ENCODE results near the gene TOP2B.

The TOP2B gene

GRCh38 chr3:25664812-25665314, at the start of gene TOP2B:
Gene TOP2B (minus strand): TSS chr3:25664907. CDS start chr3:25664297, 610 bp downstream.
- peak; percentile 100 for DNase-seq (ENCODE audit: low spot score)

DNA sequence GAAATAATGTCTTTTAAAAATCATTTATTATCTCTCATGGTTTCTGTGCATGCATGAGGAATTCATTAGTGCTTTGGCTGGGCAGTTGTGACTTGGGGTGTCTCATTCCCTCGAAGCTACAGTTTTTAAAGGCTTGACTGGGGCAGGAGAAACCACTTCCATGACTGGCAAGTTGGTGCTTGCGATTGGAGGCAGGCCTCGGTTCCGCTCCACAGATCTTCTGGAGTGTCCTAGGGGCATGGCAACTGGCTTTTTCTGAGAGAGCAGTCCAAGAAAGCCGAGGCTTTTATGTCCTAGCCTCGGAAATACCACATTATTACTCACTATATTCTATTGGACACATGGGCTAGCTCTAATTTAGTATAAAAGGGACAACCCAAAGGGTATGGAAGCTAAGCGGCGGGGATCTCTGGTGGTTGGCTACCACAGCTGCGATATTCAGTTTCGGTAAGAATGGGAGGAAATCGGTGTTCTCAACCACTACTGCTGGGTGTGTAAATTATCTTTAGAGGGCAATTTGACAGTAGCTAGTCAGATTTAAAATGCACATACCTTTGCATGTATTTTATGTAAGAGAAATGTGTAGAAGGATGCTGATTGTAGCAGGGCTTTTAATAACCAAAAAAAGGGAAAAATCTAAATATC, 48.8 kb upstream of the TOP2B start:
- DNase-seq (ENCODE audit: low spot score), result no peak

GRCh38 chr3:25711090-25711489, 46.4 kb upstream of the TOP2B start:
- DNase-seq (ENCODE audit: low spot score), result no peak

- no peak for DNase-seq (ENCODE audit: low spot score)
Observed at GRCh38 chr3:25708036-25708435, 43.3 kb upstream of the TOP2B start.

- DNase-seq (ENCODE audit: low spot score), result no peak
Observed at GRCh38 chr3:25707268-25707926, 42.7 kb upstream of the TOP2B start.

- no peak for DNase-seq (ENCODE audit: low spot score)
Observed at GRCh38 chr3:25706213-25706612, 41.5 kb upstream of the TOP2B start.

GRCh38 chr3:25697553-25697952, 32.8 kb upstream of the TOP2B start:
- DNase-seq (ENCODE audit: low spot score), result no peak

- no peak for DNase-seq (ENCODE audit: low spot score)
Observed at GRCh38 chr3:25695731-25696420, 31.2 kb upstream of the TOP2B start.

DNA sequence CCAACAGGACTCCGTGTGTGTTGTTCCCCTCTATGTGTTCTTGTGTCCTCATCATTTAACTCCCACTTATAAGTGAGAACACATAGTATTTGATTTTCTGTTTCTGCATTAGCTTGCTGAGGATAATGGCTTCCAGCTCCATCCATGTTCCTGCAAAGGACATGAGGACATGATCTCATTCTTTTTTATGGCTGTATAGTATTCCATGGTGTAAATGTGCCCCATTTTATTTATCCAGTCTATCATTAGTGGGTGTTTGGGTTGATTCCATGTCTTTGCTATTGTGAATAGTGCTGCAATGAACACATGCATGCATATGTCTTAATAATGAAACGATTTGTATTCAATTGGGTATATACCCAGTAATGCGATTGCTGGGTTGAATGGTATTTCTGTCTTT, 28.5 kb upstream of the TOP2B start:
- DNase-seq (ENCODE audit: low spot score), result no peak

DNA sequence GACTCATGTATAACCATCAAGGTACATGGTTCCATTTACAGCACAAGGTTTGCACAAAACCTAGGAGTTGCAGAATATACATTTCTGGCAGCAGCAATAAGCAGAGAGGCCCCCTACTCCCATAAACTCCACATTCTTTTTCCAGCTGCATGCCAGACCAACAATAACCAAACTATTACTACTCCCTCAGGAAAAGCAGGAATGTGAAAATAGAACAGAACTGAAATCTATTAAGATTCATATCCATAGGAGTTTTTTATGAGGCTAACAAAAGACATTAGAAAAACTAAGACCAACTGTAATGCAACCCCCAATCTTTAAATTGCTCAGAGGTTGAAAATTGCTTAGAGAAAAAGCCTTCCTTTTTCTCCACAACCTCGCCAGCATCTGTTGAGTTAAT, 27.6 kb upstream of the TOP2B start:
- DNase-seq (ENCODE audit: low spot score), result no peak

DNA sequence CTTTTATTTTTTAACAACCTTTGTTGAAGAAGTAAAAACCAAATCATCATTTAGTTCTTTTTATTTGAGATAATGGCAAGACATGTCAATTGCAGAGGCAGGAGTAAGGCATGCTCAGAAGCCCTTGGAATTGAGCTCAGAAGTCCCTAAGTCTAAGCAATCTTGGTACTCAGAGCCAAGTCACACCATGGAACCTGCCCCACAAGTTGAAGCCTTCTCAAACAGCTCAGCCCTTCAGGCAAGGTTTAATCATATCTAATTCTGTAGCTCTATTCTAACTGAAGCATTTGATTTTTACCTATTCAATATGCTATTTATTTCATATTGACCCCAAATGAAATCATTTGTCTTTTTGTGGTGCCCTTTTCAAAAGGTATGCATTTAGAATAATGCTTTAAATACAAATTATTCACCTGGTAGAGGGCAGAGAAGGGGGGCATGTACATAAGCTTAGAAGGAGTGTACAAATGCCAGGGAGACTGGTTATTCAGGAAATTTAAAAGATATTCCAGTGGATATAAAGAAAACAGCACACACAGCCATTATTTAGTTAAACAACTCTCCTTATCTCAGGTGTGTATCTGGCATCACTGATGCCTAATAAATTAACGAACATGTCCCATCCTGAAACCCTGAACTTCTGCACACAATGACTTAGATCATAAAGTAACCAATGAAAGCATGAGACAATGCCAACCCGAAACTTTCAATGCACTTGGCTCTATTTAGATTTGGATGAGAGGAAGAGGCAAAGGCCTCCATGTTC, 26.2 kb upstream of the TOP2B start:
- DNase-seq (ENCODE audit: low spot score), result no peak

- peak; percentile 56 for DNase-seq (ENCODE audit: low spot score)
Observed at GRCh38 chr3:25689226-25689625, 24.5 kb upstream of the TOP2B start.

DNA sequence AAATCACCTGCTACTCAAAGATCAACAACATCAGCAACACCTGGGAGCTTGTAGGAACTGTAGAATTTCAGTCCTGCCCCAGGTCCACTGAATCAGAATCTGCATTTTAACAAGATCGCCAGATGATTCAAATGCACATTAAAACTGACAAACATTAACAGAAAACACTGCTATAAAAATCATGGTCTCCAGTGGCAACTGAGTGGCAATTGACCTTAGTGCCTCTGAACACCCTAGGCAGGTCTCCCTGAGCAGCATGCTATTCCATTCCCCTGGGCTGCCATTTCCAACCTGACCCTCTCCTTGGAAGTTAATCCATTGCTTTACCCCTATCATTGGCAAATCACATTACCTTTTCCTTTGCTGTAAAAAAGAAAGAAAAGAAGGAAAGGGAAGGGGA, 23.0 kb upstream of the TOP2B start:
- no peak for DNase-seq (ENCODE audit: low spot score)

- DNase-seq (ENCODE audit: low spot score), result no peak
Observed at GRCh38 chr3:25686766-25687165, 22.1 kb upstream of the TOP2B start.

DNA sequence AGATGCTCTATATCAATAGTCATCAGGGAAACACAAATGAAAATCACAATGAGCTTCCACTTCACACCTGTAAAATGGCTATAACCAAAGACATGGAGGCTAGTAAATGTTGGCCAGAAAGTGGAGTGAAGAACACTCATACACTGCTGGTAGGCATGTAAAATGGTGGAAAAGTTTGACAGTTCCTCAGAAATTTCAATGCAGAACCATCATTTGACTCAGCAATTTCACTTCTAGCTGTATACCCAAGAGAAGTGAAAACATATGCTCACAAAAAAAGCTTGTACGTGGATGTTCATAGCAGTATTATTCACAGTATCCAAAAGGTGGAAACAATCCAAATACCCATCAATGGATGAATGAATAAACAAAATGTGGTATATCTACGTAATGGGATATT, 19.2 kb upstream of the TOP2B start:
- no peak for DNase-seq (ENCODE audit: low spot score)

- DNase-seq (ENCODE audit: low spot score), result no peak
Observed at GRCh38 chr3:25683410-25683809, 18.7 kb upstream of the TOP2B start.

DNA sequence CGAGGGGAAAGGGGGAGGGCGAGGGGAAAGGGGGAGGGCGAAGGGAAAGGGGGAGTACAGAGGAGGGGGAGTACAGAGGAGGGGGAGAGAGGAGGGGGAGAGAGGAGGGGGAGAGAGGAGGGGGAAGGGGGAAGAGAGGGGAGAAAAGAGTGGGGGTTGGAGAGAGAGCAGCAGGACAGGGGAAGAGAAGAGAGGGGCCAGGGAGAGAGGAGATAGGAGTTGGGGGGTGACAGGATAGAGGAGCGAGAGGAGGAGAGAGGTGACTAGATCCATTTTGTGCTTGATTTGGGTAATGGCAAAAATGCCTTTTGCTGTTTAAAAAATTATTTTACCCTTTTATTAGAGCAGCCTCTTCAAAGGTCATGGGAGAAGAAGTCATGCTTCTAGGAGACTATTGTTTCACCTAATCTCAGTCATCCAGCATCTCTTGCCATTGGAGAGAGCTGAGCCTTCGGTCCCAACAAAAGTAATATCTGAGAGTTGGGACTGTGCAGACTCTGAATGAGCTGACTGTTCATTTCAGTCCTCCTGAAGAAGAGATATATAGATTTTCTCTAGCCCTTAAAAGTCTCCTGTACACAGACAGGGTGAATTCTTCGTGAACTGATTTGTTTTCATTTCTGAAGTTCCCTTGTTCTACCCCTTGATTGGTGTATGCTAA, 15.1 kb upstream of the TOP2B start:
- peak; percentile 59 for DNase-seq (ENCODE audit: low spot score)

GRCh38 chr3:25679166-25679565, 14.5 kb upstream of the TOP2B start:
- peak; percentile 98 for DNase-seq (ENCODE audit: low spot score)

- DNase-seq (ENCODE audit: low spot score), result peak; percentile 65
Observed at GRCh38 chr3:25678581-25678980, 13.9 kb upstream of the TOP2B start.

DNA sequence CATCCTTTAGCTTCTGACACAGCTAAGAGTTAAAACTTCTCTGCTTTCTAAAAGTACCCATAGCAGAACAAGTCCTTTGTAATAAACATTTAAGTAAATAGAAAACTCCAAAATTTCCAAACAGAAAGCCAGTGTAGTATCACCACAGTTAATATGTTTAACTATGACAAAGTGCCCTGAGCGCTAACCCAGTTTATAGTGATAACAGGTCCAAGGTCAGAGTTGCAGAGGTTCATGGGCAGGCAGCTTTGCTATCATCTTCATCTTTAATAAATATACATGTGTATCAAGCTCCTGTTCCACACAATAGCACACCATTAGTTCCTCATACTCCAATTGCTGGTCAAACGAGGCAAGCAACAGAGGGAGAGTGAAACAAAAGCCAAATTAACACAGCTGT, 12.4 kb upstream of the TOP2B start:
- no peak for DNase-seq (ENCODE audit: low spot score)

DNA sequence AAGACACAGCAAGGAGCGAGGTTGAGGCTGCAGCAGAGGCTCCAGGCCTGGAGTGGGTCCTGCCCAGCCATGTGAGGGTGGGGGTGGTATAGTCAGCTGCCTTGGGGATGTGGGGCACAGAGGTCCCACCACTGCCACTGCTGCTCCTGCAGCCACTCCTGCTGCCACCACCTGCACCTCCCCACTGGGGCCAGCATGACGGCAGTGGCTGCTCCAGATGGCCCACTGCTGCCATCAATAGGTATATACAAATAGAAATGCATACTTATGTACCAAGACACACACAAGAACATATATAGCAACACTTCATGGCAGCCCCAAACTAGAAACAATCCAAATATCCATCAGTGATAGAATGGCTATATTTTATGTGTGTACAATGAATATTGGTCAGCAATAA, 10.0 kb upstream of the TOP2B start:
- DNase-seq (ENCODE audit: low spot score), result no peak

DNA sequence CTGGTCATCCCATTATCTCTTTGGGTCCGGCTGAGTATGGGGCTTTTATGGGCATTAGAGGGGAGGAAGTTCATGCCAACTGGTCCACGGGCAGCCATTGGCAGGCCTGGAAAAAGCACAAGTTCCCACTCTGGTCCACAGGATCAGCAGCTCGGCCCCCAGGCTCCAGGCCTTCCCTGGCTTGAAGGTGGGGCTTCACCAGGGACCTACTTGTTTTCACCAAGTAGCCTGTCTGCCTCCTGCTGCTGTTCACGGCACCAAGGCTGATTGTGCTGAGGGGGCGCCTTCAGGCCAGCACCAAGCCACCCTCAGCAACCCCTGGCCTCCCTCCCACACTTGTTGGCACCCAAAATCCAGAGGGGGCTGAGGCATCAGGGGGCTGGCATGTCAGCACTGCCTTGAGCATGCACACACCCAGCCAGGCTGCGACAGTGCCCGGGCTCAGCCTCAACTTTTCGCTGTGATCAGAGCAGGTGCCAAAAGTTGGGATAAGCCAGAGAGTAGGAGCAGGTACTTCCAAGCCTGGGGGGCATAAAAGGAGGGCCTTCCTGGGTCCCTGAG, 9.1 kb upstream of the TOP2B start:
- DNase-seq (ENCODE audit: low spot score), result no peak

All from COLO829 (cell line).